Activated CD4-positive, alpha-beta T cell treated with anti-CD3 and anti-CD28 coated beads, Interleukin-2, amount 50 U/mL, for 24 hours (primary cell): Measurements from ENCODE around the gene ZMIZ1.

ENCODE experiments used
- DNase-seq, 2 donors: peaks; one replicate each; pipeline ENCODE4 v3.0.0-alpha.2; 2020; ENCODE audit warnings: low read depth in 1 of 2, low spot score in 1 of 2

ZMIZ1 gene

GRCh38 chr10:79136236-79137005 is 67.7 kb downstream of the ZMIZ1 start:
- DNase-seq = no peak

GRCh38 chr10:79137300-79137756 is 68.6 kb downstream of the ZMIZ1 start:
- DNase-seq = no peak

DNA sequence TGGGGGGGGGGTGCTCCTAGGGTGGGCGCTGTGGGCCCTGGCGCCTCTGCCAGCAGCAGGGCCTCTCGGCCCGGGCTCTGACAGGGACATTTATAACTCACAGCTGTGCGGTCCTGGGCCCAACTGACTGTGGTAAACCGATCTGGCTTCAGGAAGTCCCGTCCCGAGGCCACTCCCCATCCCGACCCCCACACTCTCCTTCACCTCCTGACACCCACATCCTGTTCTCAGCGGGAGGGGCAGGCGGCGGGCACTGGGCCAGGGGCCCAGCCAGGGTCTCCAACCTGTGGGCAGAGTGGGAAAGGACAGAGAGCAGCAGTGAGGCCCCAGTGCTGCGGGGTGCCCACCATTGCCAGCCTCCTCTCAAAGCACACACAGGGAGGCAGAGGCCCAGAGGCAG is 69.1 kb downstream of the ZMIZ1 start:
- DNase-seq = peak in 1 of 2 donors; percentile 5

DNA sequence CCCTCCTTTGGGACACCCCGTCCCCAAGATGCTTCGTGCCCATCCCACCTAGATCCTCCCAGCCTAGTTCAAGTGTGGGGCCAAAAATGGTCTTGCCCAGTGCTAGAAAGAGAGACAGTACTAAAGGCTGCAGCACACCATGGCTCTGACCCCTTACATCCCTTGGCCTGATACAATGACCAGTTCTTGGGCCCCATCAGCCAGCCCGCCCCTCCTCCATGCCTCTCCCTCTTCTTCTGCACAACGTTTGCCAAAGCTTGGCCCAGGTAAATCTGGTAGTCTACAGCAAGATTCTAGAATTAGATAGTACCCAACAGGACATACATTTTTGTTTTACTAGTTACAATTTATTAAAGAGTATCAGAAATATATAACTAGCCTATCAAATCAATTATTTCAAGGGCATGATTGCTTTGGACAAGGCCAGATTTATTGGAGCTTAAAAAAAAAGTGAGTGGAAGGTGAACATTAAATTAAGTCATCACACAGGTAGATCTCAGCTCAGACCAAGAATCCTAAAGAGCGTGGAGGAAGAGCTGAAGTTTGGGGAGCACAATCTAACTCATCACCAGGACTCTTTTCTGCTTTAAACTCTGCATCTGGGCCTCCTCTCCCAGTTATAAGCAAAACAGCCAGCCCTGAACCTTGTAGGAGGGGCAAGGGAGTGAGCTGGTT is 69.8 kb downstream of the ZMIZ1 start:
- no peak for DNase-seq

GRCh38 chr10:79139124-79139835 is 70.5 kb downstream of the ZMIZ1 start:
- DNase-seq = no peak

DNA sequence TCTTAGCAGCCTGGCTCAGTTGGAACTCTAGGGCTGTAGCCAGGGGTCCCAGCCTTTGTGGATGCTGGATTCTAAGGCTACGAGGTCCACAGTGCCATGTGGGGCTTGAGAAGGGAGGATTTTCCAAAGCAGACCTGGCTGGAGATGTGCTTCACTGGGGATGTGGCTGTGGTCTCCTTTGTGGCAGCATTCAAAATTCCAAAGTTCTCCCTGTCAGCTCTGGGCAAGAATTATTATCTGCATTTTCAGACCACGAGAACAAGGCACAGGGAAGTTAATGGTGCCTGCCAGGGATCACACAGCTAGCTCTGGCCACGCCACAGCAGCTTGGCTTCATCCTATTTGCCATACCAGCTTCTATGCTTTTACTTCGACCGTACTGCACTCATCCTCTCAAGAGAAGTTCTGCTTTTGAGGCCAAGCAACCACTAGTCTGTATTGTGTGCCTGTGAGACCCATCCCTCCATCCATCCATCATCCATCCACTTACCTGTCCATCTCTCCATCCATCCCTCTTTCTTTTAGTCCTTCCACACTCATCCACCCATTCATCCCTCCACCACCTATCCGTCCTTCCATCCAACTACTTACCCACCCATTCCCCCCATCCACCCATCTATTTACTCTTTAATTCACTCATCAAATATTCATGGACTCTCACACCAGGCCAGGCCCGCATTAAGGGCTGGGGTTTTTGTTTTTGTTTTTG is 71.5 kb downstream of the ZMIZ1 start:
- no peak for DNase-seq

GRCh38 chr10:79140855-79141254 is 72.1 kb downstream of the ZMIZ1 start:
- DNase-seq = no peak

GRCh38 chr10:79142064-79142491 is 73.3 kb downstream of the ZMIZ1 start:
- no peak for DNase-seq

GRCh38 chr10:79142522-79143309 is 74.0 kb downstream of the ZMIZ1 start:
- DNase-seq = no peak

GRCh38 chr10:79143879-79144278 is 75.1 kb downstream of the ZMIZ1 start:
- no peak for DNase-seq

DNA sequence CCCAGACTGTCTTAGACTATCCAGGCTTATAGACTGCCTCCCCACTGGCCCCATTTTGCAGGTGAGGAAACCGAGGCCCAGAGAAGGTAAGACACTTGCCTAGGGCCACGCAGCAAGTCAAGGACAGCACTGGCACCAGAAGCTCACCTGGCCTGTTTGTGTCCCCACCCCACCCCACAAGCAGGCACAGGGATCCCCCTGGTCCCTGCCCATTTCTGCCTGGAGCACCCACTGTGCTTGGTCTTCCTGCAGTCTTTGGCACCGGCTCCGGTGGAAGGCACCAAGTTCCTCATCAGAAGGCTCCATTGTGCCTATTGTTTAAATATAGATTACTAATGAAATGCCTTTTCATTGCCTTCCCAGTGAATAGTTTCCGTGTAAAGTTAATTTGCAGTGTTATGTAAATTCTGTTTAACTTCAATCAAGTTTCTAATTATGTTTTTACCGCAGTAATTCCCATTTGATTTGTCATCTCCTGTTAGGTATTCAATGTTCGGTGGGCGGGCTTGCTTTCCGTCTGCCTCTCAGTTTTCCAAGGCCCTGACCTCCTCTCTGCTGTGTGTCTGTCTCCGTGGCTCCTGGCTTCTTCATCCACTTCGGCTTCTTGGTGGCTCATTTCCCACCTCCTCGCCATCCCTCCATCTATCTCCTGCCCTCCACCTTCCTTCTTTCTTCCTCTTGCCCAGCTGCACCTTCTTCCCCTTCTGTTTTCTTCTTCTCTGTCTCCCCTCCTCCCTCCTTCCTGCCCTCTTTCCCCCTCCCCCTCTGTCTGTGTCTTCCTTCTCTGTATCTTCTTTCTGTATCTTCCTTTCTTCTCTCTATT is 75.8 kb downstream of the ZMIZ1 start:
- DNase-seq = no peak

GRCh38 chr10:79145174-79145483 is 76.4 kb downstream of the ZMIZ1 start:
- no peak for DNase-seq

DNA sequence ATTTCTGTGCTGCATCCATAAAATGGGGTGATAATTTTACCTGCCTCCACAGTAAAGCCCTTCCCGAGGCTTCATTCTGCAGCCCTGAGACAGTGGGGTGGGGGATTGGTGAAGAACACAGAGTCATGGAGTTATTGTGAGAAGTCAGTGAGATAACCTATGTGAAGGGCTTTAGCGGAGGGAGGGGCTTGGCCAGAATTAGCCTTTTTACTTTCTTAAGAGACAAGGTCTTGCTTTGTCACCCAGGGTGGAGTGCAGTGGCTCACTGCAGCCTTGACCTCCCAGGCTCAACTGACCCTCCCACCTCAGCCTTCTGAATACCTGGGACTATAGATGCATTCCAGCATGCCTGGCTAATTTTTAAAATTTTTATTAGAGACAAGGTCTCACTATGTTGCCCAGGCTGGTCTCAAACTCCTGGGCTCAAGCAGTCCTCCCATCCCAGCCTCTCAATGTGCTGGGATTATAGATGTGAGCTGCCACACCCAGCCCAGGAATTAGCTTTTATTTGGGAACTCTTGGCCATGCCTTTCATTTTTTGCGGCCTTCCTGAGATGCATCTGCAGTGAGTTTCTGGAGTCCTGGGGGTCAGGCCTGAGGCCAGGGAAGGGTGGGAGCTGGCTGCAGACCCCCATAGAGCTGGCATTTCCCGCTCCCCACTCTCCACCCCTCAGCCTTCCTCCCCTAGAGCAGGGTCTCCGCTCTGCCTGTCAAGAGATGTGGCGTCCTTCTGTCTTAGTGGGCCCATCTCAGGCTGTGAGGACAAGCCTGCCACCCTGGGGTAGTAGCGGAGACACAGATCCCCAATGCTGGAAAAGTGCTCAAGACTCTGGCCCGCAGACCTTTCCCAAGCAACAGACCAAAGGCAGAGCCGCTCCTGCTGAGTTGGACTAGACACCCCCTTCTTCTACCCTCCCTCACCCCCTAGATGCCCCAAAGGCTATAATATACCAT is 77.0 kb downstream of the ZMIZ1 start:
- no peak for DNase-seq

- no peak for DNase-seq
Measured at GRCh38 chr10:79146611-79147130, 77.9 kb downstream of the ZMIZ1 start.

- no peak for DNase-seq
Measured at GRCh38 chr10:79147306-79147705, 78.5 kb downstream of the ZMIZ1 start.

GRCh38 chr10:79147796-79148451 is 79.2 kb downstream of the ZMIZ1 start:
- DNase-seq = no peak

DNA sequence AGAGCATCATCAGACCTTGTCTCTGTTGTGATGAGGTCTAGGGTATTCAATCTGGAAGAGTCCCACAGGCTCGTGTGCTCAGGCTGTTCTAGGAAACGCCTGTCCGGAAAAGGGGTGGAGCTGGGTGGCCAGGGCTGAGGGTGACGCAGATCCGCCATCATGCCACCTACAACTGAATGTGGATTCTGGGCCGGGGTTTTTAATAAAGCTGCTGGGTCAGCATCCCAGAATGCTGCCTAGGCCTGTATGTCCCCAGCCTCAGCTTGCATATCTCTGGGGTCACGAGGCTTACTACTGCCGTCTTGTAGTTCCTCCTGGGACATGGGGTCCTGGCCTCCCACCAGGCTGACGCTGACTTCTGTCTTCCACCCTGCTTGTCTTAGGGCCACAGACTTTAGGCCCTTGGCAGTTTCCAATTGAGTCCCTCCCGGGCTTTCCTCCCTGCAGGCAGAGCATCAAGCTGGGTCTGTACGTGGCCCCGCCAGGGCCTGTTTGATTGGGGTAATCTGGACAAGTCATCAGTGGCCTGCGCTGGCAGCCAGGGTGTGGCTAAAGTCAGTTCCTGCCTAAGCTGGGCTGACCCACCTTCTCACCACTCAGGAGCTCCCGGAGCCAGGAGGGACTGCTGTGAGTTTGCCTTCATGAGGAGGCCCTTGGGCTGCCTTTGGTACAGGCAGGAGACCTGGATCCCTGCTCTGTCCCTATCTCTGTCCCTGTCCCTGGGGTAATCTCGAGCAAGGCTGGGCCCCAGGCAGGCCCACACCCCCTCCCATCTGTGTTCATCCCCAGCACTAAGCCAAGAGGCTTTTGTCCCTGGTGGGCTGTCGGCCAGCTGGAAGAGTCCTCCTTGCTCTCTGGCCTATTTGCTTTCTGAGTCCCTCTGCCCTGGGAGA is 79.9 kb downstream of the ZMIZ1 start:
- no peak for DNase-seq
